SIG-M5 treated with dmso at 0.1 percent for 504 hours (cell line): ENCODE results near the gene ABCC3.

Experiments
- DNase-seq: peaks from one replicate; lab custom pipeline; 2025; ENCODE audit not compliant: unreplicated experiment; lab: John Stamatoyannopoulos, UW

Gene ABCC3

GRCh38 chr17:50725769-50726655, 91.3 kb downstream of the ABCC3 start:
- no peak for DNase-seq

GRCh38 chr17:50728112-50728429, 93.4 kb downstream of the ABCC3 start:
- no peak for DNase-seq

DNA sequence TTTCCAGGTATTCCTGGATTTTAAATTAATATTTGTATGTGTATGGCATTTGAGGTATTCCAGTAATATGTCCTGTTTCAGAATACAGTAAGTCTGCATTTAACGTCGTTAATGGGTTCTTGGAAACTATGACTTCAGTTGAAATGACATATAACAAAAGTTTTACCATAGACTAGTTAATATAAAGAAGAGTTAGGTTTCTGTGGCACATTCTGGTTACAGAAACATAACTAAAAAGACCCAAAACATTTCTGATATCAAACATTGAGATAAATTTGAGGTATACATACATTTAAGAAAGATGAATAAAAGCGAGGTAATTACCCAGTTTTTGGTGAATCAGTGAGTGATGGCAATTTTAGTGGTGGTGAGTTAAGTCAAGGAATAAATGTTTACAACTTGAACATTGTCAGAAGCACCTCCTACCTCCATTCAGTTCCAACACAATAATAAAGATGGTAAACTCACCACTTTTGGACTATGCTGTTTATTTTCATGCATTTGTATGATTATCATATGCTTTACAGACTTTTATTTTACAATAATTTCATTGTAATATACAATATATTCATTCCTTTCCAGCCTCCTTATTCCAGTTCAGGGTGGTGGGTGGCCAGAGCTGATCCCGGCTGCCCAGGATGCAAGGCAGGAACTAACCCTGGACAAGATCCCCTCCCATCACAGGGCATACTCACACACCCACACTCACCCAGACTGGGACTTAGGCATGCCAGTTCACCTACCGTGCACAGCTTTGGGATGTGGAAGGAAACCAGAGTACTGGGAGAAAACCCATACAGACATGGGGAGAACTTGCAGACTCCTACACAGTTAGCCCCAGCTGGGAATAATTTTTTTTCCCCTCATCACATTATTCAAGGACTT, 94.4 kb downstream of the ABCC3 start:
- DNase-seq = no peak

DNA sequence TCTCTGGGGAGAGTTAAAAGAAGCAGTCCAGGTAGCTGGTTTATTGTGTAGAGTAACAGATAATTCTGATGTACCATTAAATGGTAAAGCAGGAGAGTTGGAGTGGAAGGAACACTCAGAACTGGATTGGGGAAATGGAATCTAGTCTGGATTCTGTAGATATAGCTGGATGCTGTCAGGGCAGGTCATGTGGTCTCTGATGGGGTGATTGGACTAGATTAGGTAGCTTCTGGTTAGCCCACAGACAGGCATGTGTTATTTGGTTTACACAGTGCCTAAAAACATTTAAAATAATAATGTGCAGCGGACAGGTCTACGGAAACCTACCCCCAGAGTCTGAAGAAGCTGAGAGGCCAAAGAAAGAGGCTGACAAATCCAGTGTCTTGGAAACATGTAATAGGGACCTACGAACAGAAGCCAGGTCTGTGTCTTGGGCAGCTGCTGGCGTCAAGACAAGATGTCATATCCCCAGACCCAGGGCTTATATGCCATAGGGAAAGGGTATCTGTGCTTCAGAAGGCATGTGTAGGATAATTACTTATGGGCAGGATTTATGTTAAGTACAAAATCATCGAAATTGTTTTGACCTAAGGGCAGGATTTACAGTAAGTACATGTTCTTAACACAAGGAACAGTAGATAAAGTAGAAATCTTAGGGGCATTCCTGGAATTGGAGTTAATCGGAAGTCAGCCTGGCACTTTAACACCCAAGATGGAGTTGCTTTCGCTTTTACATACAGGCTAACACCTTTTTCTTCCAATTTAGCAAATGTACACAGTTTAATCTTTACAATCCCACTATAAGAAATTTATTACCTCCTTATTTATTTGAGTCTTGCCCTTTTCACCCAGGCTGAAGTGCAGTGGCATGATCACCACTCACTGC, 97.1 kb downstream of the ABCC3 start:
- DNase-seq = no peak

- DNase-seq = no peak
Observed at GRCh38 chr17:50735287-50735686, 100.6 kb downstream of the ABCC3 start.

- DNase-seq = no peak
Observed at GRCh38 chr17:50737118-50737698, 102.5 kb downstream of the ABCC3 start.

GRCh38 chr17:50739098-50739497, 104.4 kb downstream of the ABCC3 start:
- no peak for DNase-seq
